ENCODE results near the gene CTCFL.

- TF ChIP-seq, protein P1, sequence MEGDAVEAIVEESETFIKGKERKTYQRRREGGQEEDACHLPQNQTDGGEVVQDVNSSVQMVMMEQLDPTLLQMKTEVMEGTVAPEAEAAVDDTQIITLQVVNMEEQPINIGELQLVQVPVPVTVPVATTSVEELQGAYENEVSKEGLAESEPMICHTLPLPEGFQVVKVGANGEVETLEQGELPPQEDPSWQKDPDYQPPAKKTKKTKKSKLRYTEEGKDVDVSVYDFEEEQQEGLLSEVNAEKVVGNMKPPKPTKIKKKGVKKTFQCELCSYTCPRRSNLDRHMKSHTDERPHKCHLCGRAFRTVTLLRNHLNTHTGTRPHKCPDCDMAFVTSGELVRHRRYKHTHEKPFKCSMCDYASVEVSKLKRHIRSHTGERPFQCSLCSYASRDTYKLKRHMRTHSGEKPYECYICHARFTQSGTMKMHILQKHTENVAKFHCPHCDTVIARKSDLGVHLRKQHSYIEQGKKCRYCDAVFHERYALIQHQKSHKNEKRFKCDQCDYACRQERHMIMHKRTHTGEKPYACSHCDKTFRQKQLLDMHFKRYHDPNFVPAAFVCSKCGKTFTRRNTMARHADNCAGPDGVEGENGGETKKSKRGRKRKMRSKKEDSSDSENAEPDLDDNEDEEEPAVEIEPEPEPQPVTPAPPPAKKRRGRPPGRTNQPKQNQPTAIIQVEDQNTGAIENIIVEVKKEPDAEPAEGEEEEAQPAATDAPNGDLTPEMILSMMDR (conservative IDR thresholded peaks at IDR 0.05), result no peak
- TF ChIP-seq EZH2 (IDR thresholded peaks at IDR 0.05; ENCODE audit: low read depth), result no peak
Observed at GRCh38 chr20:57459278-57459677, 65.7 kb downstream of the CTCFL start.
